K562 (cell line): Measurements from ENCODE around the gene ANKRD13C. TPM values are rescaled to one million over a fixed set of nuclear protein-coding genes. Genes with fewer than 3 reads are reported as not detected.

Experiments
- C11orf30 ChIP-seq: fragments of 450-650 bp; IDR thresholded peaks from 2 replicates; pipeline ENCODE4 v1.6.1; 2016; ENCODE audit warnings: low read depth, mild to moderate bottlenecking
- CHAMP1 ChIP-seq: fragments of 450-650 bp; IDR thresholded peaks from 2 replicates; pipeline ENCODE4 v1.6.1; 2016; ENCODE audit warnings: mild to moderate bottlenecking
- LCOR ChIP-seq: sonication (generic); formaldehyde crosslinking; IDR thresholded peaks from 2 replicates; pipeline ENCODE4 v1.8.0; 2022; ENCODE audit warnings: mild to moderate bottlenecking, missing genetic modification reagents
- MXI1 ChIP-seq: IDR thresholded peaks from 2 replicates; pipeline ENCODE4 v1.6.1; 2011; ENCODE audit warnings: low read depth, mild to moderate bottlenecking, improper control_type of control experiment, low read length
- POLR2A ChIP-seq: fragments of 450-650 bp; conservative IDR thresholded peaks from 2 replicates; pipeline ENCODE4 v1.6.1; 2016
- POLR2AphosphoS2 ChIP-seq: IDR thresholded peaks from 2 replicates; pipeline ENCODE4 v1.6.1; 2012; ENCODE audit warnings: low read length, improper control_type of control experiment
- RNF2 ChIP-seq: sonication (generic); IDR thresholded peaks from 2 replicates; pipeline ENCODE4 v1.6.1; 2016
- SAFB2 ChIP-seq: fragments of 200-400 bp; formaldehyde crosslinking; IDR thresholded peaks from 2 replicates; pipeline ENCODE4 v1.6.1; 2018; ENCODE audit warnings: borderline replicate concordance, low read length, low read depth, moderate library complexity; ENCODE audit not compliant: severe bottlenecking
- SIN3B ChIP-seq: fragments of 450-650 bp; IDR thresholded peaks from 2 replicates; pipeline ENCODE4 v1.6.1; 2017; ENCODE audit warnings: low read depth, mild to moderate bottlenecking, moderate library complexity
- SNRNP70 ChIP-seq: fragments of 200-400 bp; formaldehyde crosslinking; optimal IDR thresholded peaks from 2 replicates; pipeline ENCODE3; 2017; ENCODE audit warnings: low read depth, low read length
- SOX6 ChIP-seq: fragments of 450-650 bp; IDR thresholded peaks from 2 replicates; pipeline ENCODE4 v1.6.1; 2014; ENCODE audit warnings: mild to moderate bottlenecking
- TBL1XR1 ChIP-seq, 2 experiments: IDR thresholded peaks; 2 replicates each; pipeline ENCODE4 v1.6.1; 2012; ENCODE audit warnings: improper control_type of control experiment in 2 of 2, low read length in 2 of 2, mild to moderate bottlenecking in 1 of 2
- TCF3 ChIP-seq: sonication (generic); formaldehyde crosslinking; IDR thresholded peaks from 2 replicates; pipeline ENCODE4 v1.4.0; 2020; ENCODE audit warnings: mild to moderate bottlenecking, missing genetic modification reagents
- TRIM24 ChIP-seq, 2 experiments: fragments of 450-650 bp; IDR thresholded peaks; 2 replicates each; pipeline ENCODE4 v1.6.1; 2016
- YY1 ChIP-seq, 3 experiments: IDR thresholded peaks; 2 replicates each; pipeline ENCODE4 v1.6.1; 2011; ENCODE audit warnings: low read length in 2 of 3, mild to moderate bottlenecking in 2 of 3, moderate library complexity in 2 of 3, borderline replicate concordance in 1 of 3, control low read depth in 1 of 3, low read depth in 1 of 3; ENCODE audit not compliant: insufficient read depth in 3 of 3, insufficient replicate concordance in 2 of 3, control insufficient read depth in 1 of 3, insufficient read length in 1 of 3; ENCODE audit errors: extremely low read depth in 1 of 3
- ZKSCAN1 ChIP-seq: fragments of 150-350 bp; IDR thresholded peaks from 2 replicates; pipeline ENCODE4 v1.6.1; 2016; ENCODE audit warnings: low read depth, low read length
- ZNF707 ChIP-seq: fragments of 250-450 bp; sonication (Bioruptor Pico); conservative IDR thresholded peaks from 2 replicates; pipeline ENCODE4 v1.8.0; 2022; ENCODE audit warnings: inconsistent platforms, mild to moderate bottlenecking, moderate library complexity
- ZSCAN32 ChIP-seq: fragments of 450-650 bp; formaldehyde crosslinking; IDR thresholded peaks from 2 replicates; pipeline ENCODE4 v1.4.0; 2020; ENCODE audit warnings: mild to moderate bottlenecking, moderate library complexity
- polyA plus RNA-seq, 8 experiments: library from polyadenylated mRNA; depleted of rRNA in 4 of 8; stranded (reverse) in 5 of 8; unstranded in 3 of 8; fragments of >200 nt; fragmentation: Nextera tagmentation in 2 of 8; fragmentation: Illumina TruSeq in 1 of 8; extraction: Ambion mirVana in 2 of 8; extraction: Trizol in 1 of 8; gene quantifications; 2 replicates each; pipeline versions ENCODE4 v1.2.1 to v1.2.3, GENCODE V29; 2011 to 2014; ENCODE audit warnings: inconsistent platforms in 1 of 8, missing spikeins in 1 of 8
- total RNA-seq, 7 experiments: library from RNA; depleted of rRNA in 6 of 7; stranded (reverse); fragments of >200 nt in 6 of 7; fragmentation: Illumina TruSeq in 2 of 7; extraction: Trizol in 2 of 7; gene quantifications; 2 replicates each; pipeline versions ENCODE4 v1.2.1 to v1.2.3, GENCODE V29; 2011 to 2021; ENCODE audit warnings: low replicate concordance in 1 of 7
- TF ChIP-seq, protein P1 (sequence below), 2 experiments: fragments of 450-650 bp; conservative IDR thresholded peaks; 2 replicates each; pipeline ENCODE4 v1.6.1; 2017; ENCODE audit warnings: mild to moderate bottlenecking in 2 of 2, moderate library complexity in 2 of 2
- TF ChIP-seq, protein P2 (sequence below): fragments of 200-800 bp; sonication (Bioruptor generic); IDR thresholded peaks from 2 replicates; pipeline ENCODE4 v1.6.1; 2017; ENCODE audit warnings: missing genetic modification characterization, missing compliant biosample characterization

The ANKRD13C gene
- total and polyA plus RNA-seq, 9 of the 15 experiments (the other 6 are each of a cell fraction or from before 2014, with no cell fraction given): 3.4 to 22.8 (median 12.5) TPM

DNA sequence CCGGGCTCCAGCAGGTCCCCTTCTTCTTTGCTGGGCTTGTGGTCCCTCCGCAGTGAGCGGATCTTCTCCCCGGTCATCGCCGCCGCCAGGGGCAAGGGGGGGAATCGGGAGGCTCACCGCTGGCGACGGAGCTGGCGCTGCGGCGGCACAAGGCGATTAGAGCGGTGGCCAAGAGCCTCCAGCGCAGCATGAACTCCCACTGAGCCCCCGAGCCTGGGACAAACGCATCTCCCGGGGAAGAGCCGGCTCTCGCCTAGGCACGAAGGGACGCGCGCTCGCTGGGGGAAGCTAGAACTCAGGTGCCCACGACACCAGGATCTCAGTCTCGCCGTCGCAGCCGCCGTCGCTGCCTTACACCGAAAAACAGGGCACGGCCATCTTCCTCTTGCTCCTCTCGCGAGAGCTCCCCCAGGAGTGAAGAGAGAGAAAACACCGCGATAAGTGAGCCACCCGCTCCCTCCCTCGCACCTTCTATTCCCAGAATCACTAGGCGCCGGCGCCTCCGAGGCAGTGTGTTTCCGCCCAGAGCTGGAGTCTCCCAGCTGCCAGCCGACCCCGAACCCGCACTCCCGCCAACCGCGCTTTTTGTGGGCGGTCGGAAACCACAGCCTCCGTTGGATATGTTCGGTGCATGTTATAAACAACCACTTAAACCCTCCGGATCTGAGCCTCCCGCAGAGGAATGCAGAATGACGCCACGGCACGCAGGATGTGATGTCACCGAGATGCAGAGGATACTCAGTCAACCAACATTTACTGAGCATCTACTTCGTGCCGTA is at the start of gene ANKRD13C (continued):
- peak; percentile 76 for TF ChIP-seq RNF2
- no peak for TF ChIP-seq SNRNP70
- no peak for TF ChIP-seq TCF3
- 0 out of 2 replicates have a peak, but pooled peaks have one; percentile 59 for TF ChIP-seq ZNF707 (CRISPR knock-in tag)
- TF ChIP-seq YY1 (IDR thresholded peaks at IDR 0.05; ENCODE audit: borderline replicate concordance in 1 of 3, control insufficient read depth in 1 of 3, extremely low read depth in 1 of 3, insufficient read depth in 3 of 3, insufficient read length in 1 of 3, insufficient replicate concordance in 2 of 3, low read depth in 1 of 3, low read length in 2 of 3): peak; percentile 81 to 95 (median 94)
- peak; percentile 66; the same call in 1 of the 2 replicates for TF ChIP-seq POLR2AphosphoS2
- TF ChIP-seq ZKSCAN1: 0 out of 2 replicates have a peak, but pooled peaks have one; percentile 15
- TF ChIP-seq LCOR: peak; percentile 92
- TF ChIP-seq ZSCAN32: peak; percentile 60; the same call in 1 of the 2 replicates
- peak; percentile 88 for TF ChIP-seq SIN3B
- no peak for TF ChIP-seq MXI1
- peak; percentile 27 to 47; a peak in 1 of 4 replicates for TF ChIP-seq TRIM24 (IDR thresholded peaks at IDR 0.05)
- TF ChIP-seq SOX6: peak; percentile 58
- TF ChIP-seq, protein P1, sequence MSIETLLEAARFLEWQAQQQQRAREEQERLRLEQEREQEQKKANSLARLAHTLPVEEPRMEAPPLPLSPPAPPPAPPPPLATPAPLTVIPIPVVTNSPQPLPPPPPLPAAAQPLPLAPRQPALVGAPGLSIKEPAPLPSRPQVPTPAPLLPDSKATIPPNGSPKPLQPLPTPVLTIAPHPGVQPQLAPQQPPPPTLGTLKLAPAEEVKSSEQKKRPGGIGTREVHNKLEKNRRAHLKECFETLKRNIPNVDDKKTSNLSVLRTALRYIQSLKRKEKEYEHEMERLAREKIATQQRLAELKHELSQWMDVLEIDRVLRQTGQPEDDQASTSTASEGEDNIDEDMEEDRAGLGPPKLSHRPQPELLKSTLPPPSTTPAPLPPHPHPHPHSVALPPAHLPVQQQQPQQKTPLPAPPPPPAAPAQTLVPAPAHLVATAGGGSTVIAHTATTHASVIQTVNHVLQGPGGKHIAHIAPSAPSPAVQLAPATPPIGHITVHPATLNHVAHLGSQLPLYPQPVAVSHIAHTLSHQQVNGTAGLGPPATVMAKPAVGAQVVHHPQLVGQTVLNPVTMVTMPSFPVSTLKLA (conservative IDR thresholded peaks at IDR 0.05): peak; percentile 62 to 75
- TF ChIP-seq TBL1XR1 (IDR thresholded peaks at IDR 0.05; ENCODE audit: low read length in 2 of 2): peak; percentile 24 to 35; a peak in 1 of 4 replicates
- TF ChIP-seq CHAMP1: 0 out of 2 replicates have a peak, but pooled peaks have one; percentile 66
- peak; percentile 89 for TF ChIP-seq C11orf30
- peak; percentile 97 for TF ChIP-seq POLR2A
- TF ChIP-seq, protein P2, sequence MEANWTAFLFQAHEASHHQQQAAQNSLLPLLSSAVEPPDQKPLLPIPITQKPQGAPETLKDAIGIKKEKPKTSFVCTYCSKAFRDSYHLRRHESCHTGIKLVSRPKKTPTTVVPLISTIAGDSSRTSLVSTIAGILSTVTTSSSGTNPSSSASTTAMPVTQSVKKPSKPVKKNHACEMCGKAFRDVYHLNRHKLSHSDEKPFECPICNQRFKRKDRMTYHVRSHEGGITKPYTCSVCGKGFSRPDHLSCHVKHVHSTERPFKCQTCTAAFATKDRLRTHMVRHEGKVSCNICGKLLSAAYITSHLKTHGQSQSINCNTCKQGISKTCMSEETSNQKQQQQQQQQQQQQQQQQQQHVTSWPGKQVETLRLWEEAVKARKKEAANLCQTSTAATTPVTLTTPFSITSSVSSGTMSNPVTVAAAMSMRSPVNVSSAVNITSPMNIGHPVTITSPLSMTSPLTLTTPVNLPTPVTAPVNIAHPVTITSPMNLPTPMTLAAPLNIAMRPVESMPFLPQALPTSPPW (CRISPR knock-in tag): peak; percentile 92
- no peak for TF ChIP-seq SAFB2
